Tongue (tissue), 2 donors: Measurements from ENCODE around the gene HDAC7. TPM values are rescaled to one million over a fixed set of nuclear protein-coding genes. Genes with fewer than 3 reads are reported as not detected.
"Not testable (repeated sequence)": the region's sequence is repeated elsewhere in the genome, so short reads cannot be mapped to it uniquely, and the experiment has no call there.

Experiments used
- DNase-seq: peaks from one replicate; pipeline ENCODE4 v3.0.0-alpha.2; 2015
- total RNA-seq: library from RNA; depleted of rRNA; stranded (reverse); fragments of >200 nt; gene quantifications from one replicate; pipeline ENCODE4 v1.2.3, GENCODE V29; 2014

HDAC7 gene
- total RNA-seq, 1 donor from 2014 or later: 35.4 TPM

DNA sequence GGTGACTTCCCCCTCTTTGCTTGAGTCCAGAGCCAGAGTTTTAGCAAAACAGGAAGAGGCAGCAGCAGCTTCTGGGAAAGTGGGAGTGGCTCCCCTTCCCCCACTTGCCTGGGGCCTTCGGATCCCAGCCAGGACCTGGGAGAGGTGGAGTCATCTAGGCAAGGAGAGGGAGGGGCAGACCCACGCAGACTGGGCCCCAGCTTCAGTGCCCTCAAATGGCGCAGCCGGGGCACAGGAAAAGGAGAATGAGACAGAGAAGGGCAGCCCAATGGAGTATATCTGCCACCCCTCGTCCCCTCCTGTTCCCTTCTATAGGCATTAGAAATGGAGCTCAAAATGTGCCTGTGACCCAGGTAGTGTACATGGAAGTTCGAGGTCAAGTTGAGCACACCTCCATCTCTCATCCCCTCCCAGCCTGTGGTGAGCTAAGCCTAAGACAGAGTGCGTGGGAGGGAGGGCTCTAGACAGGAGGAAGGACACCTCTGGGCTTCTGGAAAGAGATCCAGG, 9.3 kb upstream of the HDAC7 start:
- peak; percentile 88 for DNase-seq

- DNase-seq: peak; percentile 86
These were observed 8.6 kb upstream of the HDAC7 start for GRCh38 chr12:47828008-47828975.

- peak; percentile 70 for DNase-seq
These were observed 5.5 kb upstream of the HDAC7 start for GRCh38 chr12:47825173-47825639.

- DNase-seq: no peak
These were observed 4.9 kb upstream of the HDAC7 start for GRCh38 chr12:47824635-47825034.

DNA sequence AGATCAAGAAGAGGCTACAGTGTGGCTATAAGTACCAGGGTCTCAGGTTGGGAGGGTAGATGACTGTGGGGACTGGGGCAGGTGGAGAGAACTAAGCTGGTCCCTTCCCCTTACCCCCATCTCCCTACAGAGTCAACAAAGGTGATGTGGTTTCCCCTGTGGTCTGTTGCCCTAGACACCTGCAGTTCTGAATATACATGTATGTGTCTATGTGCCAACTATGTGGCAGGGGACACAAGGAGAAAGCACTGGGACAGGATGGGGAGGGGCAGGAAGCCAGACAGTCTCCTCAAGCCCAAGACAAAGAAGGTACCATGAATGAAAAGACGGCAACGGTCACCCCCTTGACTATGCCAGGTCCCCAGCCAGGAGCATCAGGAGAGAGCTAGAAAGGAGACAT, 4.5 kb upstream of the HDAC7 start:
- no peak for DNase-seq

DNA sequence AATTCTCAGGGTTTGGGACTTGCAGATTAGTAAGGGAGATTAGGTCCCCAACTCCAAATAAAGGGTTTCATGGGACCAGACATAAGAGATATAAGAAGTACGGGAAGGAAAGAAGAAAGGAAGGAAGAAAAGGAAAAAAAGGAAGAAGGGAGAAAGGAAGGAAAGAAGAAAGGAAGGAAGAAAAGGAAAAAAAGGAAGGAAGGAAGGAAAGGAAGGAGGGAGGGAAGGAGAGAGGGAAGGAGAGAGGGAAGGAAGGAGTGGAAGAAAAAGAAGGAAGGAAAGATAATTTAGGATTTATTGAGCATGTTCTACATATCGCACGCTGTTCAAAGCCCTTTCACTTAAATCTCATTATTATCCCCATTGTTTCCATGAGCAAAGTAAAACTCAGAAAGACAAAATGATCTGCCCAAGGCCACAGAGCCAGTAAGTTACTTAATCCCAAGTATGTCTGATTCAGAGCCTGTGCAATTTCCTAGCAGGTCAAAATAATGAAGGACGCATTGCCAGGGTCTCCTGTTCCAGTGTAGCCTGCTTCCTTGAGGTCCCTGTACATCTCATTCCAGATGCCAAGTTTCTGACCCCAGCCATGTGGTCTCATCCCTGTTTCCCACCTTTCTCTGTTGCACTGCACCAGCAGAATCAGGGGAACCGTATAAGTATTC, 3.9 kb upstream of the HDAC7 start:
- no peak for DNase-seq

DNA sequence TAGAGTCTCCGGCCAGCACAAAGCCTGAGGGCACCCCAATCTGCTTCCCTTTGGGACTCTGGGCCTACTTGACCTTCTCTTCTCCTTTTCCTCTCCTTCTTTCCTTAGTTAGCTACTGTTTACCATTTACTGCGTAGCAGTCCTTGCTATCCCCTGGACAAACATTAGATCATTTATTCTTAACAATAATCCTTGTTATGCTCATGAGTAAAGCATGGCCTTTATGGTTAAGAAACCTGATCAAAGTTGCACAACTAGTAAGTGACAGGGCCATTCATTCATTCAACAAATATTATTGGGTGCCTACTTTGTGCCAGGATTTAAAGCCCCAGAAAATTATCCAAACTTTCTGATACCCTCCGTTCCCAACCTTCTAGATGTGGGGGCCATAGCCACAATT, 3.2 kb upstream of the HDAC7 start:
- no peak for DNase-seq

DNA sequence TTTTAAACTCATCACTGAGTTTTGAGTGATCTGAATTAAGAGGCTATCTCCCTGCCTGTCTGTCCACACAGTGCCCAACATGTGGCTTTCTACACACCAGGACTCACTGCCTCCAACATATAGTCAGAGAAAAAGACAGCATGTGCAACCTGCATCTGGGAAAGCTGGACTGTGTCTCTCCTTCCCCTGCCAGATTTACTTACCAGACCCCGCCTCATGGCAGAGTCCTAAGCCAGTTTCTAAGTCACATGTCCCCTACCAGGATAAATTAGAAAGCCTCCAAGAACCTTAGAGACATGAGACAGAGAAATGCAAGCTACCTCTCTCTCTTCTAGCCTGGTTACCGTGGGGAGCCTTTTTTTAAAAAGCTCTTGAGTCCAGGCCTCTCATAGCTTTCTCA, 2.7 kb upstream of the HDAC7 start:
- DNase-seq: no peak

DNA sequence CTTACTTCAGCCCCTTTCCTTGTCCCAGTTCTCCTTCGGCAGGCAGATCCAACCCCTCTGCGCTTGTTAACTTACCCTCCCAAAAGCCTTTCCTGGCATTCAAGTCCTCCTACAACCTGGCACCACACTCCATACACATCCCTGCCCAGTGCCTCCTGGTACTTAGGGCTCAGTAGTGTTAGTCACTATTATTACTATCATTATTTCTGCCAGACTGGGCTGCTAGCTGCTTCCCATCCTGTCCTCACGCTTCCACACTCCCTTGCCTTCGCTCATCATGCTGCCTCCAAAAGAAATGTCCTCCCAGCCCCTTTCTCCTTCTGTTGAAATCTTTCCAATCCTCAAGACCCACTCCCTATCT, 1.6 kb upstream of the HDAC7 start:
- no peak for DNase-seq

GRCh38 chr12:47820631-47821345, 1.1 kb upstream of the HDAC7 start:
- peak; percentile 93 for DNase-seq

DNA sequence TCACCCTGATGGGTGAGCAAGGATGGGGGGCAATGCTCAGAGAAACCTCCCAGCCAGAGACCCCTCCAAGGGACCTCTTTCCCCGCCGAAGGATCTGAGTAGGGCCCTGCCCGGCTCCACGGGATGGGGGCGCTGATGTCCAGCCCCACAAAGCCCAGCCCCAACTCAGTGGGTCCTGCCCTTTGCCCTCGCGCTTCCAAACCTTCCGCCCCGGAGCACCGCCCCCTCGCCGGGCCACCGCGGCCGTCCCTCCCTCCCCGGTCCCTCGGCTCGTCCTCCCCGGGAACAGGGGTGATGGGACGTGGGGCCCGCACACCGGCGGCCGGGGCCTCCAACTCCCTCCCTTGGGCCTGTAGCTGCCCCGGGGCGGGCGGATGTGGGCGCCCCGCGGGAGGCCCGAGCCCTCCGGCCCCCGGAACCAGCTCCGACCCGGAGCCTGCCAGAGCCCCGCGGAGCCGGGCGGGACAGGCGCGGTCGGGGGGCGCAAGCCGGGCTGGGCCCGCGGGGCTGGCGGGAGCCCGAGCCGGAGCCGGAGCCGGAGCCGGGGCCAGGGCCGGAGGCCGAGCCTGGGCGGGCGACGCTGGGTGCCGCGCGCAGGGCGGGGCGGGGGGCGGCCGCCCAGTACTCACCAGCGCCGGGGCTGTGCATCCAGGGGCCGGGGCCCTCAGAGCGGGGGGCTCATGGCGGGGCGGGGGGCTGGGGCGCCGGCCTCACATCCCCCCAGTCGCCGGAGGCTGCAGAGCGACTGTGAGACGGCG, 386 bp downstream of the HDAC7 start:
- peak; percentile 71 for DNase-seq

DNA sequence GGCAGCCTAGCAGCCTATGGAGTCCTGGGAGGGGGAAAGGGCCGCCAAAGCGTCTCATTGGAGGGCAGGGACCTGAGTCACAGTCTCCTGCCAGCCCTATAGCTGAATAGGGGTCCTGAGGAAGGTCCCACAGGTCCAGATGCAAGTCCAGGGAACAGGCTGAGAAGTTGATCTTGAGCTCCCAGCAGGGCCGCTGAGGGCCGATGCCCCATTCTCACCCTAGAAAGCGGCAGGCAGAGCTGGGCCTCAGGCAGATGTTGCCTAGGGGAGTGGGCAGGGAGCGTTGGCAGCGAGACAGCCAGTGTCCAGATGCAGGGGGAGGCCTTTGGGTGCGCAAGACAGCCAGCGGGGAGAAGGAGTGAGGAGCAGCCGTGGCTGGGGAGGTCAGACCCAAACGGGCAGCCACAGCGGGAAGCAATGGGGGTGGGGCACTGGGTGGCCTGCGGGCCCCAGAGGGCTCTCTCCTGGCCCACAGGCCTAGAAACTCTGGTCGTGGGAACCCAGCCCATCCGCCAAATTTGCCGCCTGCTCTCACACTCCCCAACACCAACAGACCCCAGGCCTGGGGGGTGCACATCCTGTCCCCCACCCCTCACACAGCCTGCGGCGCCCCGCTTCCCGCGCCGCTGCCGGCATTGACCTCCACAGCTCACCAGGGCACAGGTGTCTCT, 1.1 kb downstream of the HDAC7 start:
- DNase-seq: peak; percentile 51

DNA sequence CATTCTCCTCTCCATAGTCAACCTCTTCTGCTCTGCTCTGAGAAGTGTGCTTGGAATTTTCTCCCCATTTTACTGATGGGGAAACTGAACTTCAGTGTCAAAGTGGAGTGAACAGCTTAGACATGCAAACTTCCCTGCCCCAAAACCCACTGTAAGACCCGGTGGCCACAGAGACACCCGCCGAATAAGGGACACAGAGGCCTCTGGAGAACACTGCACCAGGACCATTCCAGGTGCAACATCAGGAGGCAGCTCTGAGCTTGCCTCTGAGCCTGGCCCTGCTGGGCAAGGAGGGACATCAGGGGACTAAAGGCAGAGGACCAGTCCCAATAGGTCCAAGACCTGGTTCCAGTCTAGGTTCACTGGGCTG, 1.7 kb downstream of the HDAC7 start:
- DNase-seq: no peak

- no peak for DNase-seq
These were observed 2.3 kb downstream of the HDAC7 start for GRCh38 chr12:47817272-47818006.

DNA sequence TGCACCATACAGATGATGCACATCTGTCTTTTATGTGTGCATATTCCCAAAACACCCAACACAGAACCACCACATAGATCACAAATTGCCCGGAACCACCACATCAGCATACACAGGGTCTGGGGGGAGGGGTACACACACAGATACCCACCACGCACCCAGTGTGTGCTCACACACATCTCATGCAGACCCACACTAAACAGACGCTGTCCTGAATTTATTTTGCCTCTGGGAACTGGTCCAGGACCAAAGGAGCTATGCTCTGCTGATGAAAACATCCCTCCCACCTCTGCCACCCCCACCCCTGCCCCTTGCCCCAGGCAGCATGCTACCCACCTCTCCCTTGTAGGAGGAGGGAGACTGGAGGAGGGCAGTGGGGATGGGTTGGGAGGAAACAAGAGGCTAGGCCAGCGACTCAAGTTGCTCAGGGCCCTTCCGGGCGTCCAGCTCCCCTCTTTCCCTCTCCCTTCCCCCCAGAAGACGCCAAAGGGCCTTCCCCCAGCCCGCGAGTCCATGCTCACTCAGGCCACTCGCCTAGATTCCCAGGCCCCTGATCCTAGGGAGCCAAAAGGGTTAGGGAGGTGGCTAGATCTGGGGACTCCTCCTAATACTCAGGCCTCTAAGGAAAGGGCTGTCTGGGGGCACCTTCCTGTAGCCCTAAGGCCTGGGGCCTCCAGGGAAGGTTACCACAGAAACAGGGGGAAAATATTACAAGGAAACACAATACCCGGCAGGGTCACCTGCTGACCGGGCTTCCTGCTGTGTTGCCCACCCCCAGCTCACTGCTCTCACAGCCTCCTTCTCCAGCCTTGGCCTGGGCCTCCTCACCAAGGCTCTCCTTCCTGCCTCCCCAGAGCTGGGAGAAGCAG, 3.1 kb downstream of the HDAC7 start:
- DNase-seq: no peak

DNA sequence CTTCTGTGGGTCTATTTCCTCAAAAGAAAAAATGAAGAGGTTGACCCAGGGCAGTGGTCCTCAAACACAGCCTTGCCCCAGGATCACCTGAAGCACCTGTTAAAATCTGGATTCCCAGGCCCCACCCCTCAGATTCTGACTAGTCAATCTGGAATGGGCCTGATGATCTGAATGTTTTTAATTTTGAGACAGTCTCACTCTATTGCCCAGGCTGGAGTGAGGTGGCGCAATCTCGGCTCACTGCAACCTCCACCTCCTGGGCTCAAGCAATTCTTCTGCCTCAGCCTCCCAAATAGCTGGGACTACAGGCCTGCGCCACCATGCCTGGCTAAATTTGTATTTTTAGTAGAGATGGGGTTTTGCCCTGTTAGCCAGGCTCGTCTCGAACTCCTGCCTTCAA, 4.3 kb downstream of the HDAC7 start:
- not testable (repeated sequence) for DNase-seq

DNA sequence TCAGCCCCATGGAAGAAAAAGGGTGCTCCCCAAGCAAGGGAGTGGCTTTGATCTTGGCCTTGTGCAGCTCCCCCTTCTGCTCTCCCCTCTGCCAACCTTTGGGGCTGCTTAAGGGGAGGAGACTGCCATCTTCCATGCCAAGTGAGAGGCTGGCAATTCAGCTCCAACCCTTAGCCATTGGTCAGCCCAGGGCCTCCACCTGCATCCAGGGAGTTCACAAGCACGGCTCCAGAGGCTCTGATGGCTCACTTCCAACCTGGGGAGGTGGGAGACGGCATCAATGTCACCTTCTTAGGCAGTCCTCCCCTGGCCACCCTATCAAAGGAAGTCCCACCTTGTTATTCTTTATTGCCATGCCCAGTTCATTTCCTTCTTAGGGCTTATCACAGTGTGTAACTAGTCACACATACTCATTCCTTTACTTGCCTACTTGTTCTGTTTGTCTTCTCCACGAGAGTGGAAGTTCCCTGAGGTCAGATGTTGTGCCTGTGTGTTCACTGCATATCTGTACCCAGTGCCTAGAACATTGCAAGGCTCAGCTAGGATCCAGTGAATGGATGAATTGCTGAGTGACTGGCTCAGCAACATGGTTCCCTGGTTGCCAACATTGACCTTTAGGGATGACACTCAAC, 5.0 kb downstream of the HDAC7 start:
- DNase-seq: no peak

GRCh38 chr12:47813511-47814196, 6.0 kb downstream of the HDAC7 start:
- no peak for DNase-seq
